PFSK-1 (cell line): Measurements from ENCODE around the gene GPRIN2.

ENCODE experiments used
- FOXP2 ChIP-seq: optimal IDR thresholded peaks from 2 replicates; pipeline ENCODE3; 2011; ENCODE audit warnings: borderline replicate concordance, control low read depth, inconsistent platforms; ENCODE audit not compliant: insufficient read depth; ENCODE audit errors: extremely low read length, extremely low read depth
- POLR2AphosphoS5 ChIP-seq: IDR thresholded peaks from 2 replicates; pipeline ENCODE4 v1.6.1; 2012; ENCODE audit warnings: low read depth, mild to moderate bottlenecking, control low read depth, low read length, moderate library complexity
- SIN3A ChIP-seq: IDR thresholded peaks from 2 replicates; pipeline ENCODE4 v1.6.1; 2012; ENCODE audit warnings: mild to moderate bottlenecking, low read length, moderate library complexity, borderline replicate concordance; ENCODE audit not compliant: insufficient read depth
- TAF1 ChIP-seq: IDR thresholded peaks from 2 replicates; pipeline ENCODE4 v1.6.1; 2012; ENCODE audit warnings: low read length, control low read depth, borderline replicate concordance; ENCODE audit not compliant: insufficient read depth
- TF ChIP-seq, protein P1 (sequence below), 2 experiments: IDR thresholded peaks; 2 replicates each; pipeline versions ENCODE4 v1.6.1 to v1.8.0; 2011 to 2012; ENCODE audit warnings: low read depth in 2 of 2, low read length in 2 of 2, control low read depth in 1 of 2, inconsistent platforms in 1 of 2, mild to moderate bottlenecking in 1 of 2, moderate library complexity in 1 of 2; ENCODE audit not compliant: insufficient read depth in 1 of 2

The GPRIN2 gene

DNA sequence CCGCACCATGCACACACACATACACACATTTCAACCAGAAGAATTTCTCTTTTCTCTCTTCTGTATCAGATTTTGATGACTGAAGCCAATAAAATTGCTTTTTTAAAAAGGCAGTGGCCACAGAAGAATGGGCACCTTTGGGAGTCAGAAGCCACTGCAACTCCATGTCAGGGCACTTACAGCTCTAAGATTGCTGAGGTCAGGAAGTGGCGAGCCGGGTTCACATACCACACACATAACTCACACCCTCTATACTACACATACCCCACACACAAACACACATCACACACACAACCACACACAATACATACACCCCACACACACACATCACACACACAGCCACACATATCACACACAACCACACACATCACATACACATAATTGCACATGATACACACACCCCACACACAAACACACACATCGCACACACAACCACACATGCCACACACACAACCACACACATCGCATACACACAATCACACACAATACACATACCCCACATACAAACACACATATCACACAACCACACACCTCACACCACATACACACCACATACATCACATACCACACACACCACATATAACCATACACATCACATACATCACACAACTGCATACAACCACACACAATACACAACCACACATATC, 31.2 kb downstream of the GPRIN2 start:
- TF ChIP-seq, protein P1, sequence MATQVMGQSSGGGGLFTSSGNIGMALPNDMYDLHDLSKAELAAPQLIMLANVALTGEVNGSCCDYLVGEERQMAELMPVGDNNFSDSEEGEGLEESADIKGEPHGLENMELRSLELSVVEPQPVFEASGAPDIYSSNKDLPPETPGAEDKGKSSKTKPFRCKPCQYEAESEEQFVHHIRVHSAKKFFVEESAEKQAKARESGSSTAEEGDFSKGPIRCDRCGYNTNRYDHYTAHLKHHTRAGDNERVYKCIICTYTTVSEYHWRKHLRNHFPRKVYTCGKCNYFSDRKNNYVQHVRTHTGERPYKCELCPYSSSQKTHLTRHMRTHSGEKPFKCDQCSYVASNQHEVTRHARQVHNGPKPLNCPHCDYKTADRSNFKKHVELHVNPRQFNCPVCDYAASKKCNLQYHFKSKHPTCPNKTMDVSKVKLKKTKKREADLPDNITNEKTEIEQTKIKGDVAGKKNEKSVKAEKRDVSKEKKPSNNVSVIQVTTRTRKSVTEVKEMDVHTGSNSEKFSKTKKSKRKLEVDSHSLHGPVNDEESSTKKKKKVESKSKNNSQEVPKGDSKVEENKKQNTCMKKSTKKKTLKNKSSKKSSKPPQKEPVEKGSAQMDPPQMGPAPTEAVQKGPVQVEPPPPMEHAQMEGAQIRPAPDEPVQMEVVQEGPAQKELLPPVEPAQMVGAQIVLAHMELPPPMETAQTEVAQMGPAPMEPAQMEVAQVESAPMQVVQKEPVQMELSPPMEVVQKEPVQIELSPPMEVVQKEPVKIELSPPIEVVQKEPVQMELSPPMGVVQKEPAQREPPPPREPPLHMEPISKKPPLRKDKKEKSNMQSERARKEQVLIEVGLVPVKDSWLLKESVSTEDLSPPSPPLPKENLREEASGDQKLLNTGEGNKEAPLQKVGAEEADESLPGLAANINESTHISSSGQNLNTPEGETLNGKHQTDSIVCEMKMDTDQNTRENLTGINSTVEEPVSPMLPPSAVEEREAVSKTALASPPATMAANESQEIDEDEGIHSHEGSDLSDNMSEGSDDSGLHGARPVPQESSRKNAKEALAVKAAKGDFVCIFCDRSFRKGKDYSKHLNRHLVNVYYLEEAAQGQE (IDR thresholded peaks at IDR 0.05; ENCODE audit: insufficient read depth in 1 of 2, low read depth in 2 of 2, low read length in 2 of 2) = no peak

DNA sequence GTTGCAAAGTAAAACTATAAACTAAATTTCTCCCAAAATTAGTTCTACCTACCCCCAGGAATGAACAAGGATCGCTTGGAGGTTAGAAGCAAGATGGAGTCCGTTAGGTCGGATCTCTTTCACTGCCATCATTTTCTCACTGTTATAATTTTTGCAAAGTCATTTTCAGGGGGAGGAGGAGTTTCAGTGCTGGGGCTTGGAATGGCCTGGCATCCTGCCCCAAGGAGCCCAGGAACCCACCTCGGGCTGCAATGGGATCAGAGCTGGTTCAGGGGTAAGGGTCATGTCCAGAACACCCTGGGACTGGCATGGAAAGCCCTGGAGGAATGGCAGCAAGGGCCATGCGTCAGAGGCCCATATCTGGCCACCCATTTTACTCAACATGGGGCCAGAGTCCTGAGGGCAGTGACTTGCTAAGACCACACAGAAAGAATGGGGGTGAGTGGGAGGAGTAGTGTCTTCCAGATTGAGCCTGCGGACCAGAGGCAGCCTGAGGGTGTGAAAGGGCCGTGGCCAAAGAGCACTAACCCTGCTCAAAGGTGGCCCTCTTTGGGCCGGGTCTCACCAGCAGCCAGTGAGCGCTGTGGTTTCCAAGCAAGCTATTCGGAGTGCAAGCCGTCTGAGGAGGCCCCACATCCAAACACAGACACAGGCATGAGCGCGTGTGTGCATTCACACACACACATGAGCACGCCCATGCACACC, 31.8 kb downstream of the GPRIN2 start:
- TF ChIP-seq SIN3A (no peak), POLR2AphosphoS5 (no peak), FOXP2 (no peak), TAF1 (no peak)
- TF ChIP-seq, protein P1 (IDR thresholded peaks at IDR 0.05; ENCODE audit: insufficient read depth in 1 of 2, low read depth in 2 of 2, low read length in 2 of 2) = no peak

DNA sequence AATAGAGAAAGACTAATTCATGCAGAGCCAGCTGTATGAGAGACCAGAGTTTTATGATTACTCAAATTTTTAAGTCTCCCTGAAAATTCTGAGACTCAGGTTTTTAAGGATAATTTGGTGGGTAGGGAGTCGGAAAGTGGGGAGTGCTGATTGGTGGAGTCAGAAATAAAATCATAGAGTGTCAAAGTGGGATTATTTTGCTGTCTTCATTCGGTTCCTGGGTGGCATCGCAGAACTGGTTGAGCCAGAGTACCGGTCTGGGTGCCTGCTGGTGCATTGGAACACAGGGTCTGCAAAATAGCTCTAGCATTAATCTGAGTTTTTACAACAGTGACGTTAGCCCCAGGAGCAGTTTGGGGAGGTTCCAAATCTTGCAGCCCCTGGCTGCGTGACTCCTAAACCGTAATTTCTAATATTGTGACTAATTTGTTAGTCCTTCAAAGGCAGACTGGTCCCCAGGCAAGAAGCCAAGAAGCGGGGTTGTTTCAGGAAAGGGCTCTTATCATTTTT, 32.4 kb downstream of the GPRIN2 start:
- TF ChIP-seq SIN3A = no peak
- TF ChIP-seq, protein P1 (IDR thresholded peaks at IDR 0.05; ENCODE audit: insufficient read depth in 1 of 2, low read depth in 2 of 2, low read length in 2 of 2) = no peak
- TF ChIP-seq TAF1 = no peak
- TF ChIP-seq FOXP2 = no peak
- no peak for TF ChIP-seq POLR2AphosphoS5

DNA sequence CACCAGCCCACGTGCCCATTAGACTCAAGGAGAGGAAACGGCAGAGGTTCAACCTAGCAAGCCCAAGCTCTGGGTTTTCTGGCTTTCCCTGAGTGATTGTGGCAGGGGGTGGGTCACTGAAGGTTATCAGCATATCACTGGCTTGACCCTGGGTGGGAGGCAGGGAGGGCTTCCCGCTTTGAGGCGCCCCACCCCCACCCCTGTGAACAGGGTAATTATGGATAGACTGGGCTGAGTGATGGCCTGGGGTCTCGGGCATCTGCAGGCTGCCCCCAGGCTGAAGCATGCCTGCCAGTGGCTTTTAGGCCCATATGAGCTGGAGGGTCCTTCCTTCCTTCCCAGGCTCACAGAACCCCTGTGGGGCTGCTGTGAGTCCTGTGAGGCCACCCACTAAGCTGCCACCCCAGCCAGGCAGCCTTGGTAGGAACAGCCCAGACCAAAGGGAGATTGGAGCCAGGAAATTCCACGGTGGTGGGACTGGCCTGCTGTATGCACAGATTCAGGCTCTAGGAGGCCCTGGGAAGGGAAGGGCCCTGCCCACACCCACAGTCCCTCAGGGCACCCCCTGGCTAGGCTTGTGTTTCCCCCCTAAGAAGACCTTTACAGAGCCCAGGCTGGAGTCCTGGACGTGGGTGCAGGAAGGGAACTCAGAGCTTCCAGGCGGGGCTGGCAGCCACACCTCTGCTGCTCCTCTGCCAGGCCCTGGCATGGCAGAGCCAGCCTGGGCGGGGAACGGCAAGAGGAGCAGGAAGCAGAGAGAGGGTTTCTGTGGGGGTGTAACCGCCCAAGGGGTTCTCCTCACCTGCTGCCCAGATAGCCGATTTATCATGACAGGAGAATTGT, 33.1 kb downstream of the GPRIN2 start:
- TF ChIP-seq POLR2AphosphoS5 (no peak), SIN3A (no peak), TAF1 (no peak), FOXP2 (no peak)
- TF ChIP-seq, protein P1 (IDR thresholded peaks at IDR 0.05; ENCODE audit: insufficient read depth in 1 of 2, low read depth in 2 of 2, low read length in 2 of 2) = no peak
